OCI-LY1 (cell line): Measurements from ENCODE around the gene MFSD8.
A peak's percentile ranks its signal among the peaks of the same experiment; 100 is the strongest.

Source experiments
- H2AFZ ChIP-seq: fragments of 200-600 bp; sonication (generic), shearing (Covaris generic); 2 replicates; pipeline ENCODE4 v1.6.0; 2014; ENCODE audit warnings: antibody characterized with exemption, mild to moderate bottlenecking, low read length
- H3F3A ChIP-seq: fragments of 200-600 bp; sonication (generic), shearing (Covaris generic); 2 replicates; pipeline ENCODE4 v1.6.0; 2014; ENCODE audit warnings: mild to moderate bottlenecking, antibody characterized with exemption, low read length, moderate library complexity; ENCODE audit not compliant: insufficient read depth
- H3K27ac ChIP-seq: fragments of 200-600 bp; sonication (generic); 2 replicates; pipeline ENCODE4 v1.5.1; 2014; ENCODE audit warnings: low read length, mixed run types, mild to moderate bottlenecking, low read depth; ENCODE audit not compliant: poor library complexity, severe bottlenecking
- H3K27me3 ChIP-seq: fragments of 200-600 bp; sonication (generic); 2 replicates; pipeline ENCODE4 v1.6.0; 2014; ENCODE audit warnings: antibody characterized with exemption, mild to moderate bottlenecking, low read length, moderate library complexity; ENCODE audit not compliant: insufficient read depth
- H3K36me3 ChIP-seq: fragments of 200-600 bp; sonication (generic); 2 replicates; pipeline ENCODE4 v1.6.1; 2014; ENCODE audit warnings: mild to moderate bottlenecking, antibody characterized with exemption, low read length, moderate library complexity, mixed read lengths; ENCODE audit not compliant: insufficient read depth
- H3K4me1 ChIP-seq: fragments of 200-600 bp; sonication (generic); 2 replicates; pipeline ENCODE4 v1.5.1; 2014; ENCODE audit warnings: mild to moderate bottlenecking, low read length, moderate library complexity; ENCODE audit not compliant: insufficient read depth, severe bottlenecking
- H3K4me2 ChIP-seq: fragments of 200-600 bp; sonication (generic), shearing (Covaris generic); 2 replicates; pipeline ENCODE4 v1.6.1; 2014; ENCODE audit warnings: low read length
- H3K4me3 ChIP-seq: fragments of 200-600 bp; sonication (generic); 2 replicates; pipeline ENCODE4 v1.5.1; 2014; ENCODE audit warnings: low read length, low read depth, mild to moderate bottlenecking, mixed read lengths; ENCODE audit not compliant: poor library complexity, severe bottlenecking
- H3K79me2 ChIP-seq: fragments of 200-600 bp; shearing (Covaris generic); 2 replicates; pipeline ENCODE4 v1.6.1; 2016; ENCODE audit warnings: mixed run types, low read length, mixed read lengths; ENCODE audit not compliant: insufficient read depth
- H3K9ac ChIP-seq: fragments of 200-600 bp; sonication (generic), shearing (Covaris generic); 2 replicates; pipeline ENCODE4 v1.6.1; 2014; ENCODE audit warnings: mild to moderate bottlenecking, low read length, mixed read lengths
- H3K9me2 ChIP-seq: fragments of 200-600 bp; sonication (generic), shearing (Covaris generic); 2 replicates; pipeline ENCODE4 v1.6.1; 2014; ENCODE audit warnings: low read depth, mild to moderate bottlenecking, low read length, mixed read lengths
- H3K9me3 ChIP-seq: fragments of 200-600 bp; shearing (Covaris generic); 2 replicates; pipeline ENCODE4 v1.6.1; 2014; ENCODE audit warnings: low read length, mixed read lengths
- H4K20me1 ChIP-seq: fragments of 200-600 bp; sonication (generic), shearing (Covaris generic); 2 replicates; pipeline ENCODE4 v1.6.0; 2016; ENCODE audit warnings: mild to moderate bottlenecking, low read length; ENCODE audit not compliant: insufficient read depth
- CTCF ChIP-seq: fragments of 200-600 bp; sonication (generic), shearing (Covaris generic); IDR thresholded peaks from 2 replicates; pipeline ENCODE4 v1.5.1; 2017; ENCODE audit warnings: mild to moderate bottlenecking, antibody characterized with exemption, low read length, moderate library complexity, mixed read lengths
- EZH2 ChIP-seq: fragments of 200-600 bp; sonication (generic), shearing (Covaris generic); IDR thresholded peaks from 2 replicates; pipeline ENCODE4 v1.8.0; 2017; ENCODE audit warnings: borderline replicate concordance, mixed run types, mild to moderate bottlenecking, antibody characterized with exemption, low read length, moderate library complexity, mixed read lengths

The MFSD8 gene

GRCh38 chr4:127965062-127965802 is at the start of gene MFSD8, which contains the start of gene ABHD18:
TSS of gene MFSD8 (minus strand) at chr4:127965173. CDS start at chr4:127965133, 40 bp downstream.
TSS of gene ABHD18 (plus strand) at chr4:127965406. CDS start at chr4:127982956, 17,550 bp downstream.
- Histone ChIP-seq H3K4me1 (peaks cover 19% of the 10 kb centered on the region), H3K27me3 (no peaks in the 10 kb centered on the region), H3K9me2 (no peaks in the 10 kb centered on the region), H3K9ac (peak within 1 kb of the TSS; percentile 94), H3K79me2 (peaks cover 52% of the 10 kb centered on the region), H3K9me3 (no peaks in the 10 kb centered on the region), H3F3A (no peaks in the 10 kb centered on the region), H3K4me3 (peak within 1 kb of the TSS; percentile 80), H4K20me1 (no peaks in the 10 kb centered on the region), H3K4me2 (peak within 1 kb of the TSS; percentile 99), H3K36me3 (peaks cover 7% of the 10 kb centered on the region; the same call in 1 of the 2 replicates), H3K27ac (peak within 1 kb of the TSS; percentile 63), H2AFZ (peak within 1 kb of the TSS; percentile 50; the same call in 1 of the 2 replicates)
- peak; percentile 31; the same call in 1 of the 2 replicates for TF ChIP-seq CTCF
- no peak for TF ChIP-seq EZH2

DNA sequence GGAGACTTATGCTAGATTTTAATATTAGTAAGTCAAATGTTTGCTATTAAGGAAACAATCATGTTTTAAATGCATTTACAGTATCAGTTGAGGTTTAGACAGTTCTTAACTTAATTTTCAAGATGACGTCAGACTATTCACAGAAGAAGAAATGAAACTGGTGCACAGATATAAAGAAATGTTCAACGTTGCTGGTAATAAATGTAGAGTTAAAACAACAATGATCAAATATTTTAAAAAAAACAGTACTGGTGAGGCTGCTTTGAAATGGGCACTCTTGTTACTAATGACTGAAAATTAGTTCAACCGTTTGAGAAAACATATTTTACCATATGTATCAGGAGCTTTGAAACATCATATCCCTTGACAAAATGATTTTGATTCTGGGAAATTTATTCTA is 44.5 kb upstream of the MFSD8 start:
- Histone ChIP-seq H3K9ac (no peak overlapping the region), H4K20me1 (no peaks in the 10 kb centered on the region), H3K79me2 (no peaks in the 10 kb centered on the region), H3K4me3 (no peak overlapping the region), H3K27ac (no peak overlapping the region), H3K27me3 (no peaks in the 10 kb centered on the region), H3K4me2 (no peak overlapping the region), H3K9me3 (no peaks in the 10 kb centered on the region), H3K4me1 (no peaks in the 10 kb centered on the region), H3K36me3 (peaks cover 15% of the 10 kb centered on the region; the same call in 1 of the 2 replicates), H3K9me2 (no peaks in the 10 kb centered on the region), H3F3A (no peaks in the 10 kb centered on the region), H2AFZ (no peak overlapping the region)
- no peak for TF ChIP-seq CTCF
- TF ChIP-seq EZH2, result no peak

- no peaks in the 10 kb centered on the region for H4K20me1 ChIP-seq
- no peaks in the 10 kb centered on the region for H3K9me2 ChIP-seq
- H3K4me1 ChIP-seq, result no peaks in the 10 kb centered on the region
- no peaks in the 10 kb centered on the region for H3F3A ChIP-seq
- H3K4me3 ChIP-seq, result no peak overlapping the region
- no peak overlapping the region for H2AFZ ChIP-seq
- no peak overlapping the region for H3K9ac ChIP-seq
- no peak overlapping the region for H3K27ac ChIP-seq
- no peak overlapping the region for H3K4me2 ChIP-seq
- 0 out of 2 replicates have a peak, but pooled peaks cover under 1% of the 10 kb centered on the region for H3K79me2 ChIP-seq
- H3K9me3 ChIP-seq, result no peaks in the 10 kb centered on the region
- no peaks in the 10 kb centered on the region for H3K27me3 ChIP-seq
- TF ChIP-seq CTCF (no peak), EZH2 (no peak)
- H3K36me3 ChIP-seq, result peaks cover 12% of the 10 kb centered on the region
These were observed 41.6 kb upstream of the MFSD8 start for GRCh38 chr4:128006592-128006991.
